Measurements from ENCODE around the gene DEAF1. TPM values are rescaled to one million over a fixed set of nuclear protein-coding genes. Genes with fewer than 3 reads are reported as not detected.

Gene DEAF1
- total and polyA plus RNA-seq, 10 of the 15 experiments (the other 5 are each of a cell fraction or from before 2014, with no cell fraction given), result 0.68 to 51.3 (median 25.9) TPM

DNA sequence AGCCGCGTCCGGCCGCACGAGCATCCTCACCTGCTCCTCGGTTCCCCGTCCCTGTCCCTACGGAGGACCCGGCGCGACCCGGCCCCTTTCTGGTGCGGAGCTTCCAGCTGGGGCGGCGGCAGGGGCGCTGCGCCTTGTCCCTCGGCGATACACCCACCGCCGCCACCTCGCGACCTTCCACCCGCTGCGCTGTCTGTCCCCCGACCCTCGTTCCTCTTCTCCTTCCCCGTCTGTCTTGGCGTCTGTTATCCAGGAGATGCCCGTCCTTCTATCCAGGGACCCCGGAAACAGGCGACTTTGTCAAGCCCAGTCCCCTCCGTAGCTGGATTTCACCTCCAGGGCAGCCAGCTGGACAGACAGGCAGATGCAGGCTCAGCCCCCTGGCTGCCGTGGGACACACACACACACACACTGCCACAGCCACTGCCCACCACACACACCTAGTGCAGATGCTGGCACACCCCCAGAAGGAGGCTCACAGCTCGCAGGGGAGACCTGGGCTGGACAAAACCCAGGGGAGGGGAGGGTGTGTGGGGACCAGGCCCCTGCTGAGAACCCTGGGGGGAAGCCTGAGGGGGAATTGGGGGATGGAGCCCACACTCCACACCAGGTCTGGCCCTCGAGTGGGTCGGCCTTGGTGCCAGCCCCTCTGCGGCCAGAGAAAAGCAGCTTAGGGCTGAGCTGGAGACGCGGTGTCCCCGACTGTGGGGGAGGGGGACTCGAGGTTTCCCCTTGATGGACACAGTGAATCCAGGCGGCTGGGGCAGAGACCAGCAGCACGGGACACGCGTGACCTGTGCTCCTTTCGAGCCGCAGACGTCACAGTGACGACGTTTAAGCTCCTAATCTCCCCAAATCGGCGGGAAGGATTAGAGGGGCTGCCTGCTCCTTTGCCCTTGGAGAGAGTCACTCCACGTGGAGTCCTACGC is 57.2 kb downstream of the DEAF1 start:
- 55% methylated on average over 51 of the region's 55 CpGs for WGBS (ENCODE audit: insufficient coverage, insufficient replicate concordance, low lambda C conversion rate, missing lambda C conversion rate)
- intact Hi-C loops (cut with micrococcal nuclease; ENCODE audit: unreplicated experiment), result no loop called here
- DNase-seq (ENCODE audit: low read depth, low spot score), result no peak
- in situ Hi-C loops (cut with MboI), result no loop called here
- Histone ChIP-seq H3K9me3 (replicated peaks; ENCODE audit: control insufficient read depth, insufficient read depth, low read length) (no peaks in the 10 kb centered on the region), H3K4me3 (no peak overlapping the region), H3K27me3 (replicated peaks in 1 of 2; ENCODE audit: control insufficient read depth in 2 of 2, insufficient read depth in 2 of 2, low read length in 1 of 2) (peaks cover 0 to 5% of the 10 kb centered on the region in 2 experiments; a peak in 2 of 4 replicates), H2AFZ (ENCODE audit: control insufficient read depth, low read depth, low read length) (no peak overlapping the region), H3K4me2 (ENCODE audit: control insufficient read depth, insufficient read depth) (no peak overlapping the region), H4K20me1 (ENCODE audit: control insufficient read depth, insufficient read depth) (no peaks in the 10 kb centered on the region), H3K36me3 (ENCODE audit: control insufficient read depth in 2 of 2, insufficient read depth in 2 of 2, low read length in 1 of 2) (no peaks in the 10 kb centered on the region), H3K9ac (ENCODE audit: control insufficient read depth, insufficient read depth, low read length) (no peak overlapping the region), H3K79me2 (ENCODE audit: control insufficient read depth, insufficient read depth, low read length) (no peaks in the 10 kb centered on the region), H3K4me1 (ENCODE audit: control insufficient read depth, insufficient read depth, low read length) (no peaks in the 10 kb centered on the region), H3K27ac (ENCODE audit: control insufficient read depth, insufficient read depth) (no peak overlapping the region)
- ChIA-PET POLR2A (no interaction called here), CTCF (no interaction called here), SMC1A (ENCODE audit: uncharacterized antibody, unreplicated experiment) (no interaction called here), RAD21 (ENCODE audit: unreplicated experiment) (no interaction called here)
- no peak for TF ChIP-seq POU2F2 (IDR thresholded peaks at IDR 0.05; ENCODE audit: borderline replicate concordance, low read depth, low read length)
- no peak for TF ChIP-seq ZBED1 (IDR thresholded peaks at IDR 0.05; ENCODE audit: borderline replicate concordance)
- FAIRE-seq, result no peak
- BruUV-seq (replicated peaks), result no TSS peak
- ATAC-seq, result no peak

DNA sequence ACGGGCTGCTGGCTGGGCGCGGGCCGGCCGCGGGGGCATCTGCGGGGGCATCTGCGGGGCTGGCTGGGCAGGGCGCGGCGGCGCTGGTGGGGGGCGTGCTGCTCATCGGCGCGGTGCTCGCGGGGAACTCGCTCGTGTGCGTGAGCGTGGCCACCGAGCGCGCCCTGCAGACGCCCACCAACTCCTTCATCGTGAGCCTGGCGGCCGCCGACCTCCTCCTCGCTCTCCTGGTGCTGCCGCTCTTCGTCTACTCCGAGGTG is 57.8 kb downstream of the DEAF1 start:
- WGBS (ENCODE audit: insufficient coverage, insufficient replicate concordance, low lambda C conversion rate, missing lambda C conversion rate), result 9% methylated on average over 13 of the region's 34 CpGs
- CTCF ChIA-PET, result no interaction called here
- no peaks in the 10 kb centered on the region for H4K20me1 ChIP-seq (ENCODE audit: control insufficient read depth, insufficient read depth)
- no peak for FAIRE-seq
- no peaks in the 10 kb centered on the region for H3K36me3 ChIP-seq (ENCODE audit: control insufficient read depth in 2 of 2, insufficient read depth in 2 of 2, low read length in 1 of 2)
- H3K79me2 ChIP-seq (ENCODE audit: control insufficient read depth, insufficient read depth, low read length), result no peaks in the 10 kb centered on the region
- H3K4me3 ChIP-seq, result no peak overlapping the region
- H3K9ac ChIP-seq (ENCODE audit: control insufficient read depth, insufficient read depth, low read length), result no peak overlapping the region
- RAD21 ChIA-PET (ENCODE audit: unreplicated experiment), result no interaction called here
- no peak overlapping the region for H2AFZ ChIP-seq (ENCODE audit: control insufficient read depth, low read depth, low read length)
- in situ Hi-C loops (cut with MboI), result no loop called here
- no peak overlapping the region for H3K27ac ChIP-seq (ENCODE audit: control insufficient read depth, insufficient read depth)
- peaks cover 0 to 5% of the 10 kb centered on the region in 2 experiments; a peak in 2 of 4 replicates for H3K27me3 ChIP-seq (replicated peaks in 1 of 2; ENCODE audit: control insufficient read depth in 2 of 2, insufficient read depth in 2 of 2, low read length in 1 of 2)
- ATAC-seq, result no peak
- no peak for DNase-seq (ENCODE audit: low read depth, low spot score)
- H3K4me1 ChIP-seq (ENCODE audit: control insufficient read depth, insufficient read depth, low read length), result no peaks in the 10 kb centered on the region
- SMC1A ChIA-PET (ENCODE audit: uncharacterized antibody, unreplicated experiment), result no interaction called here
- TF ChIP-seq, protein P1, sequence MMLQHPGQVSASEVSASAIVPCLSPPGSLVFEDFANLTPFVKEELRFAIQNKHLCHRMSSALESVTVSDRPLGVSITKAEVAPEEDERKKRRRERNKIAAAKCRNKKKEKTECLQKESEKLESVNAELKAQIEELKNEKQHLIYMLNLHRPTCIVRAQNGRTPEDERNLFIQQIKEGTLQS (IDR thresholded peaks at IDR 0.05; ENCODE audit: borderline replicate concordance, extremely low read depth, low read depth, low read length), result no peak
- TF ChIP-seq, protein P2, sequence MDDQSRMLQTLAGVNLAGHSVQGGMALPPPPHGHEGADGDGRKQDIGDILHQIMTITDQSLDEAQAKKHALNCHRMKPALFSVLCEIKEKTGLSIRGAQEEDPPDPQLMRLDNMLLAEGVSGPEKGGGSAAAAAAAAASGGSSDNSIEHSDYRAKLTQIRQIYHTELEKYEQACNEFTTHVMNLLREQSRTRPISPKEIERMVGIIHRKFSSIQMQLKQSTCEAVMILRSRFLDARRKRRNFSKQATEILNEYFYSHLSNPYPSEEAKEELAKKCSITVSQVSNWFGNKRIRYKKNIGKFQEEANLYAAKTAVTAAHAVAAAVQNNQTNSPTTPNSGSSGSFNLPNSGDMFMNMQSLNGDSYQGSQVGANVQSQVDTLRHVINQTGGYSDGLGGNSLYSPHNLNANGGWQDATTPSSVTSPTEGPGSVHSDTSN (IDR thresholded peaks at IDR 0.05; ENCODE audit: insufficient replicate concordance, low read depth, low read length), result no peak
- TF ChIP-seq MEF2A (IDR thresholded peaks at IDR 0.05; ENCODE audit: insufficient read depth, low read depth, low read length) (no peak), BACH1 (IDR thresholded peaks at IDR 0.05; ENCODE audit: borderline replicate concordance) (no peak), NFXL1 (IDR thresholded peaks at IDR 0.05; ENCODE audit: borderline replicate concordance) (no peak)
- BruUV-seq (replicated peaks), result no TSS peak
- no peak overlapping the region for H3K4me2 ChIP-seq (ENCODE audit: control insufficient read depth, insufficient read depth)
- H3K9me3 ChIP-seq (replicated peaks; ENCODE audit: control insufficient read depth, insufficient read depth, low read length), result no peaks in the 10 kb centered on the region
- POLR2A ChIA-PET, result no interaction called here
- intact Hi-C loops (cut with micrococcal nuclease; ENCODE audit: unreplicated experiment), result no loop called here

Data from GM12878 (cell line).